IMR-90 (cell line): Measurements from ENCODE around the gene TDRD12.

ENCODE experiments used
- BHLHE40 ChIP-seq: fragments of 150-350 bp; IDR thresholded peaks from 2 replicates; pipeline ENCODE4 v1.6.1; 2016; ENCODE audit warnings: mild to moderate bottlenecking, low read depth, low read length
- CEBPB ChIP-seq: IDR thresholded peaks from 2 replicates; pipeline ENCODE4 v1.6.1; 2012; ENCODE audit warnings: low read depth, low read length, improper control_type of control experiment
- CHD1 ChIP-seq: IDR thresholded peaks from 2 replicates; pipeline ENCODE4 v1.6.1; 2012; ENCODE audit warnings: low read depth, low read length, improper control_type of control experiment
- MXI1 ChIP-seq: IDR thresholded peaks from 2 replicates; pipeline ENCODE4 v1.6.1; 2012; ENCODE audit warnings: low read depth, mild to moderate bottlenecking, low read length, moderate library complexity, borderline replicate concordance
- POLR2A ChIP-seq: IDR thresholded peaks from 2 replicates; pipeline ENCODE4 v1.6.1; 2012; ENCODE audit warnings: mild to moderate bottlenecking, low read depth, low read length
- RAD21 ChIP-seq: IDR thresholded peaks from 2 replicates; pipeline ENCODE4 v1.6.1; 2012; ENCODE audit warnings: low read length, improper control_type of control experiment
- RCOR1 ChIP-seq: IDR thresholded peaks from 2 replicates; pipeline ENCODE4 v1.6.1; 2012; ENCODE audit warnings: mild to moderate bottlenecking, low read length, improper control_type of control experiment; ENCODE audit not compliant: insufficient replicate concordance
- TF ChIP-seq, protein P1 (sequence below): conservative IDR thresholded peaks from 2 replicates; pipeline ENCODE4 v1.5.1; 2012; ENCODE audit warnings: mild to moderate bottlenecking, low read depth, low read length, improper control_type of control experiment
- TF ChIP-seq, protein P2 (sequence below): fragments of 150-350 bp; IDR thresholded peaks from 2 replicates; pipeline ENCODE4 v1.6.1; 2017; ENCODE audit warnings: mild to moderate bottlenecking, antibody characterized with exemption, low read length, low read depth
- TF ChIP-seq, protein P3 (sequence below): fragments of 150-350 bp; IDR thresholded peaks from 2 replicates; pipeline ENCODE4 v1.6.1; 2016; ENCODE audit warnings: low read depth, mild to moderate bottlenecking, low read length, moderate library complexity, borderline replicate concordance

DNA sequence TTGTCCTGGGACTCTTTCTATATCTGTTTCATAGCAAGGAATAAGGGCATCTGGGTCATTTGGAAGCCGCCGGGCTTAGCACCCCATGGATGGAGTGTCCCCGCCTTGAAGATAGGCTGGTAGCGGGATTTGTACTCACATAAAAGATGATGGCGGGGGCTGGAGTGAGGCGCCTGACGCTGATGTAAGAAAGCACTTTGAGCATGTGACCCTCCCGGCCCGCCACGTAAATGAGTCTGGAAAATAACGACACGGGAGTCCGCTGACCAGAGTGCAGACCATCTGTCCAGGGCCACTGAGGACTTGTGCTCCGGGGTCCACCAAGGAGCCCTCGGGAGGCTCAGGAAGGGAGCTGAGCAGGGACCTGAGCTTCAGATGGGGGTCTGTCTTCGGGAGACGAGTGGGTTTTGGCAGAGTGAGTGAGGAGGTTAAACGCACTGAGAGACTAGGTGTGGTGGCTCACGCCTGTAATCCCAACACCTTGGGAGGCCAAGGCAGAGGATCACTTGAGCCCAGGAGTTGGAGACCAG lies 124.2 kb downstream of the TDRD12 start:
- TF ChIP-seq RCOR1 = no peak
- TF ChIP-seq, protein P1, sequence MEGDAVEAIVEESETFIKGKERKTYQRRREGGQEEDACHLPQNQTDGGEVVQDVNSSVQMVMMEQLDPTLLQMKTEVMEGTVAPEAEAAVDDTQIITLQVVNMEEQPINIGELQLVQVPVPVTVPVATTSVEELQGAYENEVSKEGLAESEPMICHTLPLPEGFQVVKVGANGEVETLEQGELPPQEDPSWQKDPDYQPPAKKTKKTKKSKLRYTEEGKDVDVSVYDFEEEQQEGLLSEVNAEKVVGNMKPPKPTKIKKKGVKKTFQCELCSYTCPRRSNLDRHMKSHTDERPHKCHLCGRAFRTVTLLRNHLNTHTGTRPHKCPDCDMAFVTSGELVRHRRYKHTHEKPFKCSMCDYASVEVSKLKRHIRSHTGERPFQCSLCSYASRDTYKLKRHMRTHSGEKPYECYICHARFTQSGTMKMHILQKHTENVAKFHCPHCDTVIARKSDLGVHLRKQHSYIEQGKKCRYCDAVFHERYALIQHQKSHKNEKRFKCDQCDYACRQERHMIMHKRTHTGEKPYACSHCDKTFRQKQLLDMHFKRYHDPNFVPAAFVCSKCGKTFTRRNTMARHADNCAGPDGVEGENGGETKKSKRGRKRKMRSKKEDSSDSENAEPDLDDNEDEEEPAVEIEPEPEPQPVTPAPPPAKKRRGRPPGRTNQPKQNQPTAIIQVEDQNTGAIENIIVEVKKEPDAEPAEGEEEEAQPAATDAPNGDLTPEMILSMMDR = no peak
- no peak for TF ChIP-seq POLR2A
- no peak for TF ChIP-seq MXI1
- no peak for TF ChIP-seq BHLHE40
- no peak for TF ChIP-seq CHD1
- no peak for TF ChIP-seq CEBPB
- TF ChIP-seq RAD21 = no peak
- TF ChIP-seq, protein P2, sequence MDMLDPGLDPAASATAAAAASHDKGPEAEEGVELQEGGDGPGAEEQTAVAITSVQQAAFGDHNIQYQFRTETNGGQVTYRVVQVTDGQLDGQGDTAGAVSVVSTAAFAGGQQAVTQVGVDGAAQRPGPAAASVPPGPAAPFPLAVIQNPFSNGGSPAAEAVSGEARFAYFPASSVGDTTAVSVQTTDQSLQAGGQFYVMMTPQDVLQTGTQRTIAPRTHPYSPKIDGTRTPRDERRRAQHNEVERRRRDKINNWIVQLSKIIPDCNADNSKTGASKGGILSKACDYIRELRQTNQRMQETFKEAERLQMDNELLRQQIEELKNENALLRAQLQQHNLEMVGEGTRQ = no peak
- TF ChIP-seq, protein P3, sequence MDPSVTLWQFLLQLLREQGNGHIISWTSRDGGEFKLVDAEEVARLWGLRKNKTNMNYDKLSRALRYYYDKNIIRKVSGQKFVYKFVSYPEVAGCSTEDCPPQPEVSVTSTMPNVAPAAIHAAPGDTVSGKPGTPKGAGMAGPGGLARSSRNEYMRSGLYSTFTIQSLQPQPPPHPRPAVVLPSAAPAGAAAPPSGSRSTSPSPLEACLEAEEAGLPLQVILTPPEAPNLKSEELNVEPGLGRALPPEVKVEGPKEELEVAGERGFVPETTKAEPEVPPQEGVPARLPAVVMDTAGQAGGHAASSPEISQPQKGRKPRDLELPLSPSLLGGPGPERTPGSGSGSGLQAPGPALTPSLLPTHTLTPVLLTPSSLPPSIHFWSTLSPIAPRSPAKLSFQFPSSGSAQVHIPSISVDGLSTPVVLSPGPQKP = no peak
